SH-SY5Y (cell line): Measurements from ENCODE around the gene ULK1.

Experiments used
- GATA2 ChIP-seq: IDR thresholded peaks from 2 replicates; pipeline ENCODE4 v1.6.1; 2011; ENCODE audit warnings: mild to moderate bottlenecking, low read depth, low read length
- GATA3 ChIP-seq: IDR thresholded peaks from 2 replicates; pipeline ENCODE4 v1.6.1; 2011; ENCODE audit warnings: low read depth, mild to moderate bottlenecking, low read length, moderate library complexity

- TF ChIP-seq GATA2: no peak
- no peak for TF ChIP-seq GATA3
These were observed 18.3 kb downstream of the ULK1 start for GRCh38 chr12:131912518-131913274.
